IPS-NIHi7 (cell line): ENCODE data around the gene REXO5.

Experiments
- DNase-seq: peaks from one replicate; pipeline ENCODE4 v3.0.0; 2012; ENCODE audit warnings: mixed read lengths; ENCODE audit errors: extremely low spot score

REXO5 gene

DNA sequence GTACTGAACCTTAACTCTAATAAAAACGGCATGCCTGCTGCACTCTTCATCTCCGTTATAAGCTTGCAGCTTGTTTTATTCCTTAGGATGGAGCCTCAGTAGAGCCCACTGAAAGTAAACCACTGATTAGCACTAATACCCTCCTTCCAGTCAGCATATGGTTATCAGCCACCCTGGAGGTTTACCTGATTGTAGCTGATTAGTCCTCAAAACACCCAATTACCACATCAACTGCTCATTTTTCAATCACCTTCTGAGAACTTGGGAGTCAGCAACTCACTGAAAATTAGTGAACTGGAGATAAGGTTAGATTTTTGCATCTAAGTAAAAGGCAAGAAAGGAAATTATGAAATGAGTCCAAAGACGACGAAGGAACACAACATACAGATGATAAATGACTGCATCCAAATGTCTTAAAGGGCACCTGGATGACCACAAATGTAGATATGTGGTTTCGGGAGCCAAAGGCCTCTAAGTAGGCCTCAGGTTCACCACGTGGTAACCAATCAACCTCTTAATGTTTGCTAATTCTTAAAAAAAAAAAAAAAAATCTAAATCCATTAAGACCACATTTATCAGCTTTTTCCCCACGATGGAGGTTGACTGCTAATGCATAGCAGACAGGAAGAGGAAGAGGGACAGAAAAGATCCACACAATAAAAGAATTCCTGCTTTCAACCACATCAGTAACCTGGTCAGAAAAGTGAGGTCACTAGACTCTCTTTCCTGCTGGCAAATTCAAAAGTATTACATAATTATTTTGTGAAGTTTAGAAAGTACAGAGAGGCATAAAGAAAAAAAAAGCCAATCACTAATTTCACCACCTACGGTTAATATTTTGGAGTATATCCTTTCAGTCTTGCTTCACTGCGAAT is 65.9 kb downstream of the REXO5 start:
- DNase-seq, result no peak

DNA sequence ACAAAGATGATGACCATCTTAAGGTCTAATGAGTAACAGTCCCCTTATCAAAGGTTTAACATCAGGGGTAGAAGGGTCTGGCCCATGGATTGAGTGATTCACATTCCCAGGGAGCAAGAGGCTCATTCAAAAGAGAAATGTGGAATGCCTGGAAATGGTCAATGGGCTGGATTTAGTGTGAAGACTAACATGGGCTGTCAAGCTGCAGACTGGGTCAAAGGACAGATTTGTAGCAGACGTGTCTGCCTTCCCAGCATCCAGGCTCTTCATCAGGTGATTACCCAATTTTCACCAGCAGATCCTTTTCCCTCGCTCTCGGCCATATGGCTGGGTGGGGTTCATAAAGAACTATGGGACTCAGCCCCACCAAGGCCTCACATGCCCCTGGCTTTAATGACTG is 67.0 kb downstream of the REXO5 start:
- DNase-seq, result no peak

DNA sequence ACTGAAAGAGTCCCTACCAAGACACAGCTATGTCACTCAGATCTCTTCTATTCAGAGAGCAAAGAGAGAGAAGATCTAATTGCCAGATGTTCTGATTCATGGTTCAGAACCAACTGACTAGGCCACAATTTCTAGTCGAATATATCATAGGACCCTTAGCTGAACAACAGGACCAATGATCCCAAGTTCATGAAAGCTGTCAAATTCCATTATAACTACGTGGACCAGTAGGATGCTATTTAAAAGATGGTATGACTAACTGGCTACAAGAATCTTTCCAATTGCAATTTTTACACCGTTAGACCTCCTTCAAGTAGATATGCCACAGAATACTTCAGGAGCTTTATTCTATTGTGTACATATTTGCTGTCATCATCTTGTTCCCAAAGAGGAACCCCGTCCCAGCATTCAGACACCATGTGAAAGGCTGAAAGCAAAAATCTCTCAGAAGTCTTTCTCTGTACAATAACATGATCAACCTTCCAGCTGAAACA is 67.8 kb downstream of the REXO5 start:
- DNase-seq, result no peak

DNA sequence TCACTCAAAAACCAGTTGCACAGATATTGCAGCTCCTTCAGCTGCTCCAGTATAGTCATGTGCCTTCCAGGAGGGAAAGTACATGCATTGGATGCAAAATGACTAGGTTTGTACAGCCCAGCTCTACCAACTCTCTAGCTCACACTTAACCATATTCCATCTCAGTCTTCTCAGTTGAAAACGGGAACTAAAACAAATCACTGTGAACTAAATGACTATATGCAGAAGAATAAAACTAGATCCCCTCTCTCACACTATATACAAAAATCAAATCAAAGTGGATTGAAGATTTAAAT is 69.0 kb downstream of the REXO5 start:
- DNase-seq, result no peak

DNA sequence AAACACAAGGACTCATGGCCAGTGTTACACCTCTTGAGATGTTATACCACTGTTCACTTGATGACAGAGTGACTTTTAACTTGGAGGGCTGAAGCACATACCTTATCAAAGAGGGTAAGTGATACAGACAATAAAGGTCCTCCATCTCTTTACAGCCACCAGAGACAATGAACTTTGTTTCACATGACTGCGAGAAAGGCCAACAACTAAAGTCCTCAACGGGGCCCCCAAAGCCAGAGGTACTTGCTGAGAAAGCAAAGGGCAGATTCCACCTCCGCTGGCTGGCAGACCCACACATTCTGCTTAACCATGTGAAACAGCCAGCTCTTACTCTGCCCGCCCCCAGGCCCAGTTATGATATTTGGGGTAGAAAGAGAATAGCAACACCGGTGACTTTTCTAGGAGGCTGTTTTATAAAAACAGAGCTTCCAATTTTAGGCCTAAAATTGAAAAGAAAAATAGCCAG is 72.4 kb downstream of the REXO5 start:
- no peak for DNase-seq

DNA sequence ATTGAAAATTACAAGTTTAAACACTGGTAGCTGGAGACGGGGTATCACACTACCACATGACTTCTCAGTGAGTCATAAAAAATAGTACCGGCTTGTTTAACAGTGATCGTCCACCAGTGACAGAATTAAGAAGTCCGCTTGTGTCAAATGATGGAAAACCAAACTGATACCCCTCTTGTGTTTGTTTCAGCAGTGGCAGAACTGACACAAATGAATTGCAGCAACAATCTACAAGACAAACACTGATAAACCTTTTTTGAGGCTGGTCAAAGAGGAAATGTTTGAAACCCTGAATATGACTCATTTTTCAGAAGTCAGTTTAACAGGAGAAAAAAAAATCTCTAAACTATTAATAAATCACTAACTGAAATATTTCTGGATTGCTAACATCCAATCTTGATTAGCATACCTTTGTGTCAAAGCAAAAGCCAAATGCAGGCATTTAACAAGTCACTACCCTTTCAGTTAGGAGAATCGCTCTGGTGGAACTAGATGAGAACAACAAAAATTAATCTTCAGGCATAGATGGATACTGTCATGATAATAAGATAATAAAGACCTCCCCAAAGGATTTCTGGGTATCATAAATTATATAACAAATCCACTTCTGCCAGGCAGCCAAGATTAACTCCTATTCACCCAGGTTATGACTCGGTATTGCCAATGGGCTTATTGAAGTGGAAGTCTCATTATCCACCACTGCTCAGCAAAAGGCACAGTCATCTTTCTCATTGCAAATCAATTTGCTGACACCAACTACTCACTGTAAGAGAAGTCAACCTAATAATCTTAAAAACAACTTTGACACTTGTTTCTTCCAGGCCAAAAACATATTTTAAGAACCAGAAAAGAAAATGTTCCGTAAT is 73.1 kb downstream of the REXO5 start:
- DNase-seq, result no peak

DNA sequence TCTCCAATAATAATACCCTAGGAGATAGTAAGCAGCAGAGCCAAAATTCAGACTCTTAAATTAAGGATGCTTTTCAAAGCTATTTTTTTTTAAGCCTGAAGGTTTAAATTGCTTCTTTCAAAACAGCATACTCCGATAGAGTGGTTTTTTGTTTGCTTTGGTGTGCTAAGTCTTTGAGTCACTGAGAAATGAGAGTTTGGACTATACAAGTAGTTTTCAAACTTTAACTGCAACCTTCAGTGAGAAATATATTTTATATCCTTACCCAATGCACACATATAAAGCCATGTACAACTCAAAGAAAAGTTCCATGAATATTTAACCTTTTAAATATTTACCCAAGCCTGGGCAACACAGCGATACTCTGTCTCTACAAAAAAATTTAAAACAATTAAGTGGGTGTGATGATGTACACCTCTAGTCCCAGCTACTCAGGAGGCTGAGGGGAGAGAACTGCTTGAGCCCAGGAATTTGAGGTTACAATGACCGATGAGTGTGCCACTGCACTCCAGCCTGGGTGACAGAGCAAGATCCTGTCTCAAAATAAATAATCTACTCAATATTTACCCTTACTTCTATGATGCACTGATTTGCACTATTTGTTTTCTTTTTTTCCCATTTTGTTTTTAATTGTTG is 74.7 kb downstream of the REXO5 start:
- no peak for DNase-seq

DNA sequence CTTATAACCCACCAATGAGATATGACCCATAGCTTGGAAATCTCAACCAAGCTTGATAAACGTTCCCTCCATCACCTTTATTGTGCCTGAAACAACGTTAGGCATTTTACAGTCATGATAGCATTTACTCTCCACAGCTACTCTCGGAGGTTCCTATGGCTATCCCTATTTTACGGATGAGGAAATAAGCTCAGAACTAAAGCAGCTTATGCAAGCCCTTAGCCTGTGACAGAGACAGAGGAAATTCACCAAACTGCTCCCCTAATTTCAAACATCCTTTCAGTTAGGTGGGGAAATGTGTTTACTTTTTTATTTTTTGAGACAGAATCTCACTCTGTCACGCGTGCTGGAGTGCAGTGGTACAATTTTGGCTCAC is 75.2 kb downstream of the REXO5 start:
- DNase-seq, result no peak

DNA sequence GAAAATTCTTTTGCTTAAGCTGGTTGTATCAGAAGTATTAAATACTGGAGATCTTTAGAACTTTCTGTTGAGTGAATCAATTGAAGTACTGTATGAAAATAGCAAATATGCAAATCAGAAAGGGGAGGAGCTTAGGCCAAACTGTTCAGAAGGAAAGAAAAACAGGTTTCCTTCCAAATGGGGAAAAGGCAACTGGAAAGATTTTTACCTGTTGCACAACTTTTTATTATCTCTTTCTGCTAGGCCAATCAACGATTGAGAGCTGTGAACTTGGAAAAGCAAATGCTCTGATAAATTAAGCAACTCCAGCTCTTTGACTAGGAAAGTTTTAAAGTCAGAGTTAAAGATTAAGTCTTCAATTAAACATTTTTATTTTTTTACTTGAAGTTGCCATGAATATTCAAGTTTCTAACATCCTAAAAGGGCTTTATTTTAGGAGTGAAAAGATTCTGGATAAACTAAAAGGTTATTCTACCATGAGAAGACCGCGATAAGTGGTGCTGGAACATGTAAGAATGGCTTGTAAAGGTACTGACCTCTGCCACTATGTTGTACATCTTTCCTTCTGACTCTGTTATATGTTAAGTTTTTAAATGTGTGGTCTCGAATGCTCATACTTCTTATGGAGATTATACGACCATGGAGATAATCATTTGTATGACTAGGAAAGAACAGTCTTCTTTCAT is 77.4 kb downstream of the REXO5 start:
- DNase-seq, result no peak

DNA sequence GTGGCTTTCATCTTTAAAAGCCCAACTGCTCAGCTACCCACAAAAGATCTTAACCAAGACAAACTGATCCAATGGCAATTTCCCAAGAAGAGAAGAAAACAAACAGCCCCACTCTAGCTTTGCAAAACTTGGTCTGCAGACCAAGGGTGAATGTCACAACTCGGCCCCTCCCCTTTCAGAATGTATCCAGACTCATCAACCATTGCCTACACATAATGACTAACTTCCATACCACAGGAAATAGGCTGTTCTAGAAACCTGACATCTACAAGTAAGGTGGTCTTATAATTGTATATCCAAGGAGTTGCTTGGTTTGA is 77.9 kb downstream of the REXO5 start:
- DNase-seq, result no peak

DNA sequence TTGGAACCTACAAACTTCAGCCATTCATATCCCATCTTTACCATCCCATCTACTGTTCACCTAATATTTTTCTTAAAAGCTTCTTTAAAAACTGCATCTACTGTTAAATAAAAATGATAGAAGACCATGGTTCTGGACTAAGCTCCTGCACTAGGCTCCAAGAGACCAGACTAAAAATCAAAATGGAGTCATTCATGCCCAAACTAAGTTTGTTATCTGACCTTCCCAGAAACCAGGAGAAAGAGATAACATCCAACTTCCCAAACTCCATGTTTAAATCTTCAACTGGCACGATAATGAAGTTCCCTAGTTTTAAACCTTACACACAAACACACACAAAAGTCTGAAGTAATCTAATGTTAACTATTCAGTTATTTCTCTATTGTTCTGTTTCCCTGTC is 80.0 kb downstream of the REXO5 start:
- DNase-seq, result no peak

DNA sequence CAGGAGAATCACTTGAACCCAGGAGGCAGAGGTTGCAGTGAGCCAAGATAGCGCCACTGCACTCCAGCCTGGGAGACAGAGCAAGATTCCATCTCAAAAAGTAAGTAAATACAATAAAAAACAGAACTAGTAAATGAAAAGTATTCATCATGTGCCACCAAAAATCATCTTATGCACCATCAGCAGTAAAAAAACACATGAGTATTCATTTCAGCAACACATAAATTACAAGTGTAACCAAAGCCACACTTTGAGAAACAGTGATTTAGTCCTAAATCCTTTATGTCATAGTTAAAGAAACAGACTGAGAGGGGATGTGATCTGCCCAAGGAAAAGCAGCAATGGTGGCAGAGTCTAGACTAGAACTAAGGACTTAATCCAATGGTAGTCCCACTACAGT is 80.9 kb downstream of the REXO5 start:
- no peak for DNase-seq

DNA sequence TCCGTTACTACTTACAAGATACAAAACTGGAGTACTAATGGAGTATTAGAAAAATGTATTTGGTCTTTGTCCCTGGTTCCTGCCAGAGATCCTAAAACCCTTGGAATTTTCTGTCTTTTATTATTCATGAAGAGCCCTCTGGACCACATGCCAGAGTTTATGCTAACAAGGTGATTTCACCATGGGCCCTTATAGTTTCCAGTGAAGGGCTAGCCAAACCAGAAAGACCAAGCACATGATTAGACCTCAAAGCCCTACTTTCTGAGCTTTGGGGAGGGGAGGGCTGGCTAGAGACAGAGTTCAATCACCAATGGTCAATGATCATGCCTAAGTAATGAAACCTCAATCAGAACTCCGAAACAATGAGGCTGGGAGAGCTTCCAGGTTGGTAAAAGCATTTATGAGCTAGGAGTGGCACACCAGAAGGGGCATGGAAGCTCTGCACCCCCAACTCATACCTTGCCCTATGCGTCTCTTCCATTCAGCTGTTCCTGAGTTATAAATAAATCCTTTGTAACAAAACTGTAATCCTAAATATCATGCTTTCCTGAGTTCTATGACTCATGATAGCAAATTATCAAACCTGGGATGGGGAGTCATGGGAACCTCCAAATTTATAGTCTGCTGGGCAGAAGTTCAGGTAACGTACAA is 83.4 kb downstream of the REXO5 start:
- no peak for DNase-seq

DNA sequence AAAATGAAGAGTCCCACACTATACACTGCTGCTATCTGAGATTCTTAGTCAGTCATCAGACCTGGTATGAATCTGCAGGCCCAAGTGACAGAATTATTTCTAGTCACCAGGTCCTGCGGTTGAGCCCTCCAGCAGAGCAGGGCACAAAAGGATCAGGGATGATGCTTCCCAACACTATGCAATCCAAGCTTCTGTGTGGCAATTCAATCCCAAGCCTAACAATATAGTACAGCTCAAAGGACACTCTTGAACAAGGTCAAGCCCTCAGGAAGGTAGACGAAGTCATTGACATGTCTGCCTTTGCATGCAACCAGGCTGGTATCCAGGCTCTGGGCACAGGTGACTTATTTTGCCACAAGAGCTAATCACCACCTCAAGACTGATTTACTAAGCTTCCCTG is 88.1 kb downstream of the REXO5 start:
- DNase-seq, result no peak

DNA sequence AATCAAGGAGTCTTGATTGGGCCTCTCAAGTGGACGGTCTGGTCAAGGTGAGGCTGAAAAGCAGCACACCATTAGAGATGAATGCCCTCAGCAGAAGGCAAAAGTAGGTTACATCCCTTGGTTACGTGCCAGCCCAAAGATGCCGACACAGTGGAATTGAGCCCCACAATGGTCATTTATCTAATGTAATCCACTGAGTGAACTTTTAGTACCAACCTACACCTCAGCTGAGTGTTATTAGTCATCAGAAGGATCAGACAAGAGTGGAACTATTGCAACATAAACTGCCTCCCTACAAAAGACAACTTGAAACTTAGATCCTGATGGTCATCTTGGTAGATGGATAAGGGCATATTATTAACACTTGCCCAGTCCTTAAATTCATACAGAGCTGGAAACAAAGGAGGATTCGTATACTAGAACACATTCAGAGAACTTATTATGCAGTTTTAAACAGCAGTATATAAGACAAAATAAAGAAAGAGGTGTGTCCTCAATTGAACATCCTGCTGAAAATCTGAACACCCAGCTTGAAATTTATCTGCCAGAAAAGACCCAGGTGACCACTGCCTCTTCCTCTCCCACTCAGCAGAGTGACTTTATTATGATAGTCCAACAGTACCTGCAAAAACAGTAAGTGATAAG is 91.0 kb downstream of the REXO5 start:
- DNase-seq, result no peak

DNA sequence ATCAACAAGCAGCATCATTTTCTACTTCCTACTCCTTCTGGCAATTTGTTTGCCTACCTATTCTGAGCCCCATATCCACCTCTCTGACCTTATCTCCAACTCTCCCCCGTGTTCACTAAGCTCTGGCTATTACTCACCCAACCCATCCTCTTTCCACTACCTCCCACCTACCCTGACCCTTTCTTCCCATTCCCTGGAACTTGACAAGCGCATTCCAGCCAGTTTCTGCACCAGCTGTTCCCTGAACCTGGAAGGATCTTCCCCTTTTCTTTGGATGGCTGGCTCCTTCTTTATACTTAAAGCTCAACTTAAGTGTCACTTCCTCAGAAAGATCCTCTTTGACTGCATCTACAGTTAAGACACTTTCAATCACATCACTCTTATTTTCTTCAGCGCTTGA is 91.6 kb downstream of the REXO5 start:
- DNase-seq, result no peak

DNA sequence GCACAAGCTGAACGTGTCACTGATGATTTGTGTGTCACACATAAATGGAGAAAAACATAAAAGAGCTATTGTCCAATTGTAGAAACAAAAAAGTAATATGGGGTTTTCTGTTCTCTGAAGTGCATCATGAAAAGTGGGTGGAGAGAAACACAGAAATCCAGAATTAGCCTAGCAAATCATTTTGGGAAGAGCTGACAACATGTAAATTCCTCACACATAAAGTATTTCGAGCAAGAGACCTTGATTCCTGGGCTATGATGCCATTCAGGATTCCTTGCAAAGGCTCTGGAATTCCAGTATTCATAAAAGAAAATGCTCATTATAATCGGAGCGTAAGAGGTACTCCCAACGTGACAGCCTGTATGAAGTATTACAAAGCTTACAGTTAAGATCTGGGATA is 92.7 kb downstream of the REXO5 start:
- no peak for DNase-seq
